Measurements from ENCODE around the gene SLC38A9. TPM values are rescaled to one million over a fixed set of nuclear protein-coding genes. Genes with fewer than 3 reads are reported as not detected.

SLC38A9 gene, protein sequence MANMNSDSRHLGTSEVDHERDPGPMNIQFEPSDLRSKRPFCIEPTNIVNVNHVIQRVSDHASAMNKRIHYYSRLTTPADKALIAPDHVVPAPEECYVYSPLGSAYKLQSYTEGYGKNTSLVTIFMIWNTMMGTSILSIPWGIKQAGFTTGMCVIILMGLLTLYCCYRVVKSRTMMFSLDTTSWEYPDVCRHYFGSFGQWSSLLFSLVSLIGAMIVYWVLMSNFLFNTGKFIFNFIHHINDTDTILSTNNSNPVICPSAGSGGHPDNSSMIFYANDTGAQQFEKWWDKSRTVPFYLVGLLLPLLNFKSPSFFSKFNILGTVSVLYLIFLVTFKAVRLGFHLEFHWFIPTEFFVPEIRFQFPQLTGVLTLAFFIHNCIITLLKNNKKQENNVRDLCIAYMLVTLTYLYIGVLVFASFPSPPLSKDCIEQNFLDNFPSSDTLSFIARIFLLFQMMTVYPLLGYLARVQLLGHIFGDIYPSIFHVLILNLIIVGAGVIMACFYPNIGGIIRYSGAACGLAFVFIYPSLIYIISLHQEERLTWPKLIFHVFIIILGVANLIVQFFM
- 27.0 and 47.3 TPM in 2 replicates for total RNA-seq

DNA sequence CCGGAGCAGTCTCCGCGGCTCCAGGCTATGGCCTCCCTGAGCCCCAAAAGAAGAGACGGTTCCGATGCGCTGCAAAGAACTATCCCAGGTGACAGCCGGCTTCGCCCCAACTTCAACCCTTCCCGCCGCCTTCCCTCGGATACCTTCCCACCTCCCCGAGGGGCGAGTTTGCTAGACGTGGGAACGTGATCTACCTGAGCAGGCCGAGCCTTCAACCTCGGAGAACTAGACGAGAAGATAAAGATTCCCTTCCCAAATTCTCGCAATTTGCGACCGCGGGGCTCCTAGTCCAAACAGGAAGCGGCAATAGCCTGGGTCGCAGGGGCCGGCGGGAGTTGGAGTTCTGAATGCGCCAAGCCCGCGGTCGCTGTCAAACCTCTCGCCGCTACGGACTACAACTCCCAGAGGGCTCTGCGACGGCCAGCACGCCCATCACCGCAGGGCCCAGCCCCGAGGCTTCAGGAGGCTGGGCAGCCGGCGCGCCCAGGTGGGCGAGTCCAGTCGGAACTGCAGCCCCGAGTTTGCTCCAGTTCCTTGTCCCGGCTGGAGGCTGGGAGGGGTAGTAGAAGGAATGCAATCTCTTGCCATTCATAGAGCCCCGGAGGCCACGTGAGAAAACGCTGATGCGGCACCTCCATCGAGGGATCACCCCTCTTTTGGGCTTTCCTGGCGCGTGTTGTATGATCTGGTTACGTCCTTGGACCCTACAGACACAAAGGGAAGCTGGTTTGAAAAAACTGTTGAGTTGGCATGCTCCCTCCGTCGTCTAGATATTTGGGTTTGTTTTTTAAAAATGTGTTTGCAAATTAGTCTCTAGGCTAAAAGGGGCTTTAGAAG lies at the start of gene SLC38A9:
SLC38A9 (minus strand) TSS at position 302 of the 837 bp plus-strand sequence. CDS start 14,366 bp downstream, outside the sequence.

DNA sequence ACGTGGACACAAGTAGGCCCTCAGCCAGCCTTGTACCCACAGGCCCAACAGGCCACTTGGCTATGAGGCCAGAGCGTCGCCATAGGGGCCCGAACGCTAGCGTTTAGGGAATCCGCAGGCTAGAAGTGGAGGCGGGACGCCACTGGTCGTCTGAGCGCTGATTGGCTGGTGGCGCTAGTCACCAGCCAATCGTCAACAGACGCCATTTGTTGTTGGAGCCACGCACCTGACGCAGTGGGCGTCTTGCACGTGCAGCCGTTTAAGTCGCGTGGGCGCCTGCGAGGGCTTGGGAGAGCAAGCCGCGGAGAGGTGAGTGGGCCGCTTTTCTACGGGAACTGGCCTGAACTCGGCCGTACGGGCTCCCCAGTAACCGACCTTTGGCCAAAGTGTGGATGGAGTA lies 25.7 kb upstream of the SLC38A9 start, which contains the start of gene DDX4:
DDX4 (plus strand) TSS at position 269 of the 400 bp plus-strand sequence. CDS start 903 bp downstream, outside the sequence.

Other genes with a start within 250 kb of the SLC38A9 start
- gene PLPP1, start 177.4 kb downstream of the SLC38A9 start, total RNA-seq, result 25.1 and 156 TPM in 2 replicates
- not detected in 2 replicates for gene DDX4, start 25.7 kb upstream of the SLC38A9 start, total RNA-seq
- under 0.01 and 0.06 TPM in 2 replicates for gene IL31RA, start 139.0 kb upstream of the SLC38A9 start, total RNA-seq

Measured in bladder microvascular endothelial cell (primary cell).